Progenitor cell of endocrine pancreas (in vitro differentiated cells): ENCODE data around the gene THSD7A. TPM values are rescaled to one million over a fixed set of nuclear protein-coding genes. Genes with fewer than 3 reads are reported as not detected.

ENCODE experiments used
- DNase-seq: peaks from one replicate; pipeline ENCODE4 v3.0.0; 2021; ENCODE audit warnings: low spot score; ENCODE audit not compliant: unreplicated experiment
- H3K27ac Mint-ChIP-seq: 2 replicates; pipeline ENCODE4 v1.8.0; 2021; ENCODE audit warnings: mild to moderate bottlenecking, moderate library complexity, mixed read lengths
- H3K27me3 Mint-ChIP-seq: 2 replicates; pipeline ENCODE4 v1.8.0; 2021; ENCODE audit warnings: mixed read lengths
- H3K36me3 Mint-ChIP-seq: 2 replicates; pipeline ENCODE4 v1.8.0; 2022; ENCODE audit warnings: mixed read lengths; ENCODE audit not compliant: insufficient read depth
- H3K4me1 Mint-ChIP-seq: 2 replicates; pipeline ENCODE4 v1.8.0; 2021; ENCODE audit warnings: low read depth, mixed read lengths
- H3K4me3 Mint-ChIP-seq: 2 replicates; pipeline ENCODE4 v1.8.0; 2021; ENCODE audit warnings: low read depth, mild to moderate bottlenecking, moderate library complexity, mixed read lengths
- H3K9me3 Mint-ChIP-seq: 2 replicates; pipeline ENCODE4 v1.8.0; 2021; ENCODE audit warnings: low read depth, mixed read lengths
- total RNA-seq: library from RNA; stranded (reverse); gene quantifications from 2 replicates; pipeline ENCODE4 v1.2.1, GENCODE V29; 2021
- TF ChIP-seq, protein P1 (sequence below): fragments of 200-600 bp; sonication (generic); IDR thresholded peaks from one replicate; pipeline ENCODE4 v1.5.0; 2021; ENCODE audit warnings: antibody characterized with exemption, mild to moderate bottlenecking; ENCODE audit not compliant: unreplicated experiment

THSD7A gene
- total RNA-seq, 1 donor from 2014 or later, result 4.7 TPM

DNA sequence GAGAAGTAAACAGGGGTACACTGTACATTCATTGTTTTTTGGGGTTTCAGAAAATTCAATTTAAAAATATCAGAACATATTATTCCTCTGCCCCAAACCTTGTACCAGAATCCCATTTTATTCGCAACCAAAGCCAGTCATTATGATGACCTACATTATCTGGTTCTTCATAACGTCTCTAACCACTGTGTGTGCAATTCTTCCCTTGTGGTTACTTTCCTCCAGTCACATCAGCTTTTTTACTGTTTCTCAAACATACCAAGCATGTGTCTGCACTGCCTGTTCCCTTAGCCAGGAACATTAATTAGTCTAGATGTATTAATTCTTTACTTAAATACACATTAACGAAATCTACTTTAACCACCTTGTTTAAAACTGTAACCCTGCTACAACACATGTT is 64.8 kb downstream of the THSD7A start:
- H3K36me3 Mint-ChIP-seq, result no peaks in the 10 kb centered on the region
- no peak overlapping the region for H3K4me3 Mint-ChIP-seq
- peak overlapping the region; percentile 22 for H3K27ac Mint-ChIP-seq
- peaks cover 4% of the 10 kb centered on the region for H3K4me1 Mint-ChIP-seq
- DNase-seq, result no peak
- no peaks in the 10 kb centered on the region for H3K27me3 Mint-ChIP-seq
- TF ChIP-seq, protein P1, sequence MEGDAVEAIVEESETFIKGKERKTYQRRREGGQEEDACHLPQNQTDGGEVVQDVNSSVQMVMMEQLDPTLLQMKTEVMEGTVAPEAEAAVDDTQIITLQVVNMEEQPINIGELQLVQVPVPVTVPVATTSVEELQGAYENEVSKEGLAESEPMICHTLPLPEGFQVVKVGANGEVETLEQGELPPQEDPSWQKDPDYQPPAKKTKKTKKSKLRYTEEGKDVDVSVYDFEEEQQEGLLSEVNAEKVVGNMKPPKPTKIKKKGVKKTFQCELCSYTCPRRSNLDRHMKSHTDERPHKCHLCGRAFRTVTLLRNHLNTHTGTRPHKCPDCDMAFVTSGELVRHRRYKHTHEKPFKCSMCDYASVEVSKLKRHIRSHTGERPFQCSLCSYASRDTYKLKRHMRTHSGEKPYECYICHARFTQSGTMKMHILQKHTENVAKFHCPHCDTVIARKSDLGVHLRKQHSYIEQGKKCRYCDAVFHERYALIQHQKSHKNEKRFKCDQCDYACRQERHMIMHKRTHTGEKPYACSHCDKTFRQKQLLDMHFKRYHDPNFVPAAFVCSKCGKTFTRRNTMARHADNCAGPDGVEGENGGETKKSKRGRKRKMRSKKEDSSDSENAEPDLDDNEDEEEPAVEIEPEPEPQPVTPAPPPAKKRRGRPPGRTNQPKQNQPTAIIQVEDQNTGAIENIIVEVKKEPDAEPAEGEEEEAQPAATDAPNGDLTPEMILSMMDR, result no peak
- peaks cover 5% of the 10 kb centered on the region for H3K9me3 Mint-ChIP-seq

DNA sequence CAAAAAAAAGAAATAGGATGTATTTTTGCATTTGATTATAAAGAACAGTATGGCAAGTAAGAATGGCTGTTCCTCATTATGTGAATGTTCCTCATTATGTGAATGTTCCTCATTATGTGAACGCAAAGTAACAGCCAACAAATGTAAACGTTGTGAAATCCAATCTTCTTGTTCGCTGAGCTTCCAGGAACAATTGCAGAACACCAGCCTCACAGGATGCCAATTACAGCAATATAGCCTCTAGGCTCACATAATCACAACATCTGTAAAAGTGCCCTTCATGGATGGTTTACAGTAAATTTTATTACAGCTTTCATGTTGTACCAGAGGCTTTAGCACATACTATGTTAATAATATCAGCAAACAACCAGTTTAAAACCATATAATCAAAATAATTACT is 71.6 kb downstream of the THSD7A start:
- H3K27ac Mint-ChIP-seq, result no peak overlapping the region
- no peaks in the 10 kb centered on the region for H3K27me3 Mint-ChIP-seq
- no peaks in the 10 kb centered on the region for H3K9me3 Mint-ChIP-seq
- no peaks in the 10 kb centered on the region for H3K36me3 Mint-ChIP-seq
- peaks cover 18% of the 10 kb centered on the region for H3K4me1 Mint-ChIP-seq
- TF ChIP-seq, protein P1, result no peak
- no peak overlapping the region for H3K4me3 Mint-ChIP-seq
- no peak for DNase-seq

DNA sequence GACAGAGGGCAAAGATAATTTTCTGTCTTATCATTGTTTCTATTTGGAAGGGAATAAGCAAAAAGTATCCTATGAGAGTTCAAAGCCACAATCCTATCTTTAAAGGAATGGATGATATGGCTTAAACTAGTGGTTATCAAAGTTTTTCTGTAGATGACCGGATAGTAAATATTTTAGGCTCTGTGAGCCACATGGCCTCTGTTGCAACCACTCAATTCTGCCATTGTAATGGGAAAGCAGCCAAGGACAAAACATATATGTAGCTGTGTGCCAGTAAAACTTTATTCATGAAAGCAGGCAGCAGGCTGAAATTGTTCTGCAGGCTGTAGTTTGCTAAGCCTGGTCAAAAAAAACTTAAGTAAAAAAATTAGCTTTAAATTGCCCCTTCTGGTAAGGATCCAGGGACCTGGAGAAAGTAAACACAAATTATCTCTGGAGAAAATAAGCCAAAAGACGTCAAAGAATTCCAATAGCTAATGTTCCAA is 73.3 kb downstream of the THSD7A start:
- no peak overlapping the region for H3K27ac Mint-ChIP-seq
- H3K36me3 Mint-ChIP-seq, result no peaks in the 10 kb centered on the region
- TF ChIP-seq, protein P1, result no peak
- H3K27me3 Mint-ChIP-seq, result no peaks in the 10 kb centered on the region
- H3K9me3 Mint-ChIP-seq, result no peaks in the 10 kb centered on the region
- peaks cover 18% of the 10 kb centered on the region for H3K4me1 Mint-ChIP-seq
- no peak overlapping the region for H3K4me3 Mint-ChIP-seq
- no peak for DNase-seq

DNA sequence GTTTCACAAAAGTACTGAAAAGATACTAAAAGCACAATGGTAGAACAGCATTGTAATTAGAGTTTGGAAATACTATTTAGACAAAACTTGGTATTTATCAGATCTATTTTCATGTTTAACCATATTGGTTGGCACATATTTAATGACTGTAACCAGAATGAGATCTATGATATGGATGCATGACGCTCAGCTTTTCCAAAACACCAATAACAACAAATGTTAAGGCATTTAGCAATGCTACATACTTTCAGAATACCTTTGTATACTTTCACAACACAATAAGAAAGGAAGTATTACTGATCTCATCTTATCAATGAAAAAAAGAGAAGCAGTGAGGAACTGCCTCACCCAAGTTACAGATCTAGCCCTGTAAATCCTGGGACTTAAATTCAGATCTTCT is 74.8 kb downstream of the THSD7A start:
- Mint-ChIP-seq H3K4me1 (peaks cover 21% of the 10 kb centered on the region), H3K27ac (no peak overlapping the region), H3K36me3 (no peaks in the 10 kb centered on the region), H3K27me3 (no peaks in the 10 kb centered on the region), H3K4me3 (no peak overlapping the region), H3K9me3 (no peaks in the 10 kb centered on the region)
- no peak for DNase-seq
- TF ChIP-seq, protein P1, result no peak

DNA sequence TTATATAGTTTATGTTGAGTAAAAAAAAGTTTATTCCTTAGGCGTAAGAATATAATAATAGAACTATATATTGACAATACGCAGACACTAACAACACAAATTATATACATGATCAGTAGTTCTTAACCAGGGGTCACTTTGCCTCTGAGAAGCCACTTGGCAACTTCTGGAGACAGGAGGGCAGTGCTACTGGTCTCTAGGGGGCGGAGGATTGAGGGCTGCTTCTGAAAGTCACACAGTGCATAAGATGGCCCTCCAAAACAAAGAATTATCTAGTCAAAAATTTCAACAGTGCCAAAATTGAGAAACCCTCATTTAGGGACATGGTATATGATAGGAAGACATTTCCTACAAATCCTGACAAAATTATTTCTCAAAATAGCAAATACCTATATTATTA is 77.1 kb downstream of the THSD7A start:
- DNase-seq, result no peak

More for the DNA sequence above, 77.1 kb downstream of the THSD7A start:
- Mint-ChIP-seq H3K4me1 (peaks cover 27% of the 10 kb centered on the region), H3K36me3 (no peaks in the 10 kb centered on the region), H3K27ac (no peak overlapping the region), H3K27me3 (no peaks in the 10 kb centered on the region), H3K9me3 (no peaks in the 10 kb centered on the region), H3K4me3 (no peak overlapping the region)
- TF ChIP-seq, protein P1, result no peak
